Stimulated activated memory B cell treated with anti-CD40 and anti-IgM and Interleukin-4, amounts not matched to agents 10 μg/mL and 1 μg/mL and 100 μg/mL, for 72 hours (primary cell): ENCODE results near the gene MRPS23.

ENCODE experiments used
- ATAC-seq: fragments of 150-1000 bp; cut with Tn5 transposase; 2 replicates; pipeline ENCODE4 v1.10.0; 2021
- H3K27ac Mint-ChIP-seq: one replicate; pipeline ENCODE4 v1.8.0; 2022; ENCODE audit warnings: mild to moderate bottlenecking, mixed read lengths
- H3K27me3 Mint-ChIP-seq: one replicate; pipeline ENCODE4 v1.8.0; 2022; ENCODE audit warnings: mixed read lengths
- H3K36me3 Mint-ChIP-seq: one replicate; pipeline ENCODE4 v1.8.0; 2022; ENCODE audit warnings: mixed read lengths
- H3K4me1 Mint-ChIP-seq: one replicate; pipeline ENCODE4 v1.8.0; 2022; ENCODE audit warnings: mixed read lengths
- H3K4me3 Mint-ChIP-seq: one replicate; pipeline ENCODE4 v1.8.0; 2022; ENCODE audit warnings: mild to moderate bottlenecking, moderate library complexity, mixed read lengths
- H3K9me3 Mint-ChIP-seq: one replicate; pipeline ENCODE4 v1.8.0; 2022; ENCODE audit warnings: mixed read lengths

The MRPS23 gene

DNA sequence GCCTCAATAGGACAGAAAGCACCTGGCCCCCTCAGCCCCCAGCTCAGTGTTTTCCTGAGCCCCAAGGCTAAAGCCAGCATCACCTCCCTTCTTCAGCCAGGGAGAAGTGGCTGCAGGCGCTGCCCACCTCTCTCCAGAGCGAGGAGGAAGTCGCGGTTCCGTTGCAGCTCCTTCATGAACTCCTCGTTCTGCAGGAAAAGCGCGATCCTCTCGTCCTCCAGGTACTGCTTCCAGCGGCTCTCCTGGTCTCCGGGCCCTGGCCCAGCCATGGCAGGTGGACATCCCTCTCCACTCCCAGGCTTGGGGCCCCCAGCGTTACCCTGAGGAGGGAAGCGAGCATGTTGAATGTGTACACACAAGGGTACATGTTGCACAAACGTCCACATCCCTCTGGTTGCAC is 22.7 kb upstream of the MRPS23 start:
- Mint-ChIP-seq H3K9me3 (no peaks in the 10 kb centered on the region), H3K4me1 (peaks cover 47% of the 10 kb centered on the region), H3K4me3 (no peak overlapping the region), H3K27me3 (peaks cover 57% of the 10 kb centered on the region), H3K27ac (no peak overlapping the region), H3K36me3 (no peaks in the 10 kb centered on the region)
- ATAC-seq = no peak

DNA sequence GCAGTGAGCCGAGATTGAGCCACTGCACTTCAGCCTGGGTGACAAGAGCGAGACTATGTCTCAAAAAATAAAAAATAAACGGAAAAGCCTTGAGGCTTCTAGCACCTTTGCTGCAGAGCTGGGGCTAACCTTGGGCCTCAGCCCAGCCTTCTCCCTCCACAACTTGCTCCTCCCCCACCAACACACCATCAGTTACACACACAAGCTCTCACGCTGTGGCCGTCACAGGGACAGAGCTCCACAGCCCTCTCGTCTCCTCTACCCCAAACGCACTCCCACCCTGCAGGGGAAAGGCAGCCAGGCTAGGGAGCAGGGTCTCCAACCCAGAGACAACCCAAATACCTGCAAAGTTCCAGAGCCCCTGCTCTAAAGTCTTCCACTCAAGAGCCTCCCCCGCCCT is 22.0 kb upstream of the MRPS23 start:
- Mint-ChIP-seq H3K27me3 (peaks cover 54% of the 10 kb centered on the region), H3K9me3 (no peaks in the 10 kb centered on the region), H3K4me3 (no peak overlapping the region), H3K36me3 (no peaks in the 10 kb centered on the region), H3K27ac (no peak overlapping the region), H3K4me1 (peaks cover 50% of the 10 kb centered on the region)
- no peak for ATAC-seq

DNA sequence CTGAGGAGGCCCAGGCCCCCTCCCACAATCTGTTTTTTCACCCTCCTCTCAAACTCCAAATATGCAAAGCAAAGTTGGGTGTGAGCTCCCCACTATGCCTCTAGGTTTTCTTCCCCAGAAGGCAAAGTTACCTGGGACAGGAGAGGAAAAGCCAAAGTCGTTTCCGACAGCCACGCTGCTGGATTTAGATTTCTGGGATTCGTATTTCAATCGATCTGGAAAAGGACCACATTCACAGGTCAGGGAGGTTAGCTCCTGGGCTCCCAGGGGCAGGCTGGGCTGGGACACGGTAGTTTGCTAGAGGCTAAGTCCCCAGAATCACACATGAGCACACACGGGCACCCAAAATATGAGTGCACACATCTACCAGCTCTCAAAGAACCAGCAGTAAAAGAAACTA is 21.3 kb upstream of the MRPS23 start:
- no peak for ATAC-seq
- Mint-ChIP-seq H3K36me3 (no peaks in the 10 kb centered on the region), H3K4me3 (no peak overlapping the region), H3K4me1 (peaks cover 50% of the 10 kb centered on the region), H3K27me3 (peaks cover 47% of the 10 kb centered on the region), H3K9me3 (no peaks in the 10 kb centered on the region), H3K27ac (no peak overlapping the region)

DNA sequence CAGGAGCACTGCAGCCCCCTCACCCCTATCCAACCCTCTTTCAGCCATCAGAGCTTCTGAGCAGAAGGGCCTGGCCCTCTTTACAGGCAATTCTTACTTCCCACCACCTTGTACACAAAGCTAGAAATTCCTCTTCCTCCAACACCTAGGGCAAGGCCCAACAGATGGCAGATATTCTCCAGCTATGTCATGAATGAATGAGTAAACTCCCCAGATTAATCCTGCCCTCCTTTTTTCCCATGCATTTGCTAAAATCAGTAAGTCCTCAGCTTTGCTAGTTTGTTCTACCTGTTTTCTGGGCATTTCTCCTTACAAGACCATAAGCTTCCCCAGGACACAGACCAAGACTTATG is 20.4 kb upstream of the MRPS23 start:
- no peaks in the 10 kb centered on the region for H3K36me3 Mint-ChIP-seq
- no peak for ATAC-seq
- peaks cover 38% of the 10 kb centered on the region for H3K27me3 Mint-ChIP-seq
- no peak overlapping the region for H3K27ac Mint-ChIP-seq
- H3K9me3 Mint-ChIP-seq = no peaks in the 10 kb centered on the region
- no peak overlapping the region for H3K4me3 Mint-ChIP-seq
- H3K4me1 Mint-ChIP-seq = peaks cover 48% of the 10 kb centered on the region

GRCh38 chr17:57869617-57870282 is 19.9 kb upstream of the MRPS23 start:
- Mint-ChIP-seq H3K36me3 (no peaks in the 10 kb centered on the region), H3K27ac (no peak overlapping the region), H3K9me3 (no peaks in the 10 kb centered on the region), H3K4me1 (peaks cover 43% of the 10 kb centered on the region), H3K27me3 (peaks cover 33% of the 10 kb centered on the region), H3K4me3 (no peak overlapping the region)
- ATAC-seq = no peak

DNA sequence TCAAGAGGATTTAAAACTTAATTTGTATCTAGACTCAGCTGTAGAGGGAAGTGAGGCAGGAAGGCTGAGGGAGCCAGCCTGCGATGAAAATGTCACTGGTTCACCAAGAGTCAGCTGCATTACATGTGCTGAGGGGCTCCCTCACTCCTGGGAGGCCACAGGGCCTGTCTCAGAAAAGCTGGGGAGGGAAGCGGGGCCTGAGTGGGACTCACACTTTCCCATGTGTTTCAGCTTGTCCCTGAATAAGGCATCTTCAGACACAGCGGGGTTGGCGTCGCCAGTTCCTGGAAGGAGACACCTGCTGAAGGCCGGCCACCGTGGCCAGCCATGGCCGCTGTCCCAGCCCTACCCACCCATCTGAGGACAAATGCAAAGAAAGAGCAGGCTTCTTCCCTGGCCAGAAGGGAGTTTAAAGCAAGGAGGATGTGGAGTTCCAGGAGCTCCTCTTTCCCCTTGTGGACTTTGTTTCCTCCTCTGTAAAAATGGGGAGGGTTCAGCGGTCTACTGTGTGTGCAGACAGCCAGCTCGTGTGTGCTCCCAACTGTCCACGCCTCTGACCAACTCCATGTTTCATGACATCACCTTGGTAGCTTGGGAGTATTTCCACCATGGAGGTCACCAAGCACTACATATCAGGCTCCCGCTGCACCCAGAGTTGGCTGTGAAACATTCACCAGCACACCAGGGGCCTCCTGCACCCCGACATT is 19.2 kb upstream of the MRPS23 start:
- ATAC-seq = no peak
- H3K4me1 Mint-ChIP-seq = peaks cover 36% of the 10 kb centered on the region
- peak overlapping the region; percentile 59 for H3K27ac Mint-ChIP-seq
- H3K36me3 Mint-ChIP-seq = no peaks in the 10 kb centered on the region
- no peak overlapping the region for H3K4me3 Mint-ChIP-seq
- H3K9me3 Mint-ChIP-seq = no peaks in the 10 kb centered on the region
- H3K27me3 Mint-ChIP-seq = peaks cover 26% of the 10 kb centered on the region

GRCh38 chr17:57868007-57868909 is 18.4 kb upstream of the MRPS23 start:
- H3K4me1 Mint-ChIP-seq = peaks cover 29% of the 10 kb centered on the region
- peak overlapping the region; percentile 59 for H3K27ac Mint-ChIP-seq

DNA sequence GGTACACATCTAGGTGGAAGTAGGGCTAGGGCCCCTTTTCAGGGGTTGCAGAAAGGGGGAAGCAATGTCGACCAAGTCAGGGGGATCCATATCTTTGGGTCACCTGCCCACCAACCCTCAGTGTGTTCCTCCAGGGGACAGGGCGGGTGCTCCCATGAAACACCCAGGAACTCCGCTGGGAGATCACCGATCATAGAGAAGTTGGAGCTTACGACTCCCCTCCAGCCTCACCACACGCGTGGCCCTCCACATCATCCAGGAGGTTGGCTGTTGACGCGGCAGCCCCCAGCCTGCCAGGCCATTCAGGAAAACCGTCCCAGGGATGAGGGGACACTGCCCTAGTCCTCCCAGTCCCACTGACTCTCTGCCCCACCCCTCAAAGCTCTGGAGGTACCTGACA is 17.3 kb upstream of the MRPS23 start:
- Mint-ChIP-seq H3K36me3 (no peaks in the 10 kb centered on the region), H3K9me3 (no peaks in the 10 kb centered on the region), H3K27ac (peak overlapping the region; percentile 59), H3K27me3 (peaks cover 17% of the 10 kb centered on the region), H3K4me3 (no peak overlapping the region), H3K4me1 (peaks cover 22% of the 10 kb centered on the region)
- ATAC-seq = no peak

More at GRCh38 chr17:57868007-57868909, 18.4 kb upstream of the MRPS23 start:
- Mint-ChIP-seq H3K27me3 (peaks cover 18% of the 10 kb centered on the region), H3K4me3 (no peak overlapping the region), H3K9me3 (no peaks in the 10 kb centered on the region), H3K36me3 (no peaks in the 10 kb centered on the region)
- peak; percentile 93 for ATAC-seq

GRCh38 chr17:57866723-57867122 is 16.9 kb upstream of the MRPS23 start:
- H3K27me3 Mint-ChIP-seq = peaks cover 13% of the 10 kb centered on the region
- H3K27ac Mint-ChIP-seq = peak overlapping the region; percentile 59
- H3K9me3 Mint-ChIP-seq = no peaks in the 10 kb centered on the region
- H3K4me3 Mint-ChIP-seq = no peak overlapping the region
- H3K4me1 Mint-ChIP-seq = peaks cover 22% of the 10 kb centered on the region
- ATAC-seq = no peak
- no peaks in the 10 kb centered on the region for H3K36me3 Mint-ChIP-seq

DNA sequence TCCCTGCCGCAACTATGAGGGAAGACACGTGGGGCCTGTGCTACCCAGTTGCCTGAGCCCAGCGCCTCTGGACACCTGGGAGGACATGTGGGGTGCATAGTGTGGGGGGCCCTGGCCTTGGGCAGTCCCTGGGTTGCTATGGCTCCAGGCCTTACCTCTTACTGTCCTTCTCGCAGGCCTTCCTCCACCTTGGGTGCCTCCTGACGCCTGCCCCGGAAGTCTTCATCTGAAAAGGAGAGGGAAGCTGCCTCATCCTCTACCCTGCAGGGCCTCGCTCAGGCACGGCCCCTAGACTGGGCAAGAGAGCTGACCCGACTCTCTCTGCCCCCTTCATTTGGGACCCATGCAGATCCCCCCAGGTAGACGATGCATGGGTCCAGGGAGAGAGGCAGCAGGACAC is 16.5 kb upstream of the MRPS23 start:
- Mint-ChIP-seq H3K27me3 (peaks cover 12% of the 10 kb centered on the region), H3K27ac (no peak overlapping the region), H3K36me3 (no peaks in the 10 kb centered on the region), H3K4me1 (peaks cover 23% of the 10 kb centered on the region), H3K4me3 (no peak overlapping the region), H3K9me3 (no peaks in the 10 kb centered on the region)
- no peak for ATAC-seq

- no peak for ATAC-seq
- no peaks in the 10 kb centered on the region for H3K9me3 Mint-ChIP-seq
- H3K27ac Mint-ChIP-seq = no peak overlapping the region
- H3K4me1 Mint-ChIP-seq = peaks cover 31% of the 10 kb centered on the region
- H3K4me3 Mint-ChIP-seq = no peak overlapping the region
- H3K27me3 Mint-ChIP-seq = peaks cover 30% of the 10 kb centered on the region
- no peaks in the 10 kb centered on the region for H3K36me3 Mint-ChIP-seq
Measured at GRCh38 chr17:57864273-57864672, 14.4 kb upstream of the MRPS23 start.

- no peak overlapping the region for H3K4me3 Mint-ChIP-seq
- no peaks in the 10 kb centered on the region for H3K9me3 Mint-ChIP-seq
- no peaks in the 10 kb centered on the region for H3K36me3 Mint-ChIP-seq
Measured at GRCh38 chr17:57862694-57863667, 13.1 kb upstream of the MRPS23 start.

GRCh38 chr17:57861790-57862693 is 12.2 kb upstream of the MRPS23 start:
- Mint-ChIP-seq H3K4me1 (peaks cover 11% of the 10 kb centered on the region), H3K4me3 (no peak overlapping the region), H3K27ac (no peak overlapping the region), H3K36me3 (no peaks in the 10 kb centered on the region), H3K9me3 (no peaks in the 10 kb centered on the region), H3K27me3 (peaks cover 37% of the 10 kb centered on the region)
- no peak for ATAC-seq

More at GRCh38 chr17:57862694-57863667, 13.1 kb upstream of the MRPS23 start:
- peaks cover 19% of the 10 kb centered on the region for H3K4me1 Mint-ChIP-seq
- H3K27me3 Mint-ChIP-seq = peaks cover 37% of the 10 kb centered on the region
- no peak for ATAC-seq
- no peak overlapping the region for H3K27ac Mint-ChIP-seq
